Stomach (tissue), 4 donors: ENCODE results near the gene CYP3A7.

Source experiments
- CTCF ChIP-seq, 7 experiments: fragments of 450-650 bp in 4 of 7; fragments of 200-600 bp in 3 of 7; sonication (generic) in 3 of 7; IDR thresholded peaks; one replicate each; pipeline ENCODE4 v1.5.1; 2016 to 2019; ENCODE audit warnings: antibody characterized with exemption in 7 of 7, control low read depth in 2 of 7, mild to moderate bottlenecking in 1 of 7
- EP300 ChIP-seq: sonication (generic); formaldehyde crosslinking; IDR thresholded peaks from one replicate; pipeline ENCODE4 v1.6.1; 2017; ENCODE audit warnings: antibody characterized with exemption
- POLR2A ChIP-seq, 4 donors: fragments of 450-650 bp; IDR thresholded peaks; one replicate each; pipeline ENCODE4 v1.6.1; 2016; ENCODE audit warnings: antibody characterized with exemption in 4 of 4, control low read depth in 2 of 4, mild to moderate bottlenecking in 1 of 4, moderate library complexity in 1 of 4
- POLR2AphosphoS5 ChIP-seq, 3 donors: sonication (generic); formaldehyde crosslinking; IDR thresholded peaks; one replicate each; pipeline ENCODE4 v1.6.1; 2016; ENCODE audit warnings: antibody characterized with exemption in 3 of 3

DNA sequence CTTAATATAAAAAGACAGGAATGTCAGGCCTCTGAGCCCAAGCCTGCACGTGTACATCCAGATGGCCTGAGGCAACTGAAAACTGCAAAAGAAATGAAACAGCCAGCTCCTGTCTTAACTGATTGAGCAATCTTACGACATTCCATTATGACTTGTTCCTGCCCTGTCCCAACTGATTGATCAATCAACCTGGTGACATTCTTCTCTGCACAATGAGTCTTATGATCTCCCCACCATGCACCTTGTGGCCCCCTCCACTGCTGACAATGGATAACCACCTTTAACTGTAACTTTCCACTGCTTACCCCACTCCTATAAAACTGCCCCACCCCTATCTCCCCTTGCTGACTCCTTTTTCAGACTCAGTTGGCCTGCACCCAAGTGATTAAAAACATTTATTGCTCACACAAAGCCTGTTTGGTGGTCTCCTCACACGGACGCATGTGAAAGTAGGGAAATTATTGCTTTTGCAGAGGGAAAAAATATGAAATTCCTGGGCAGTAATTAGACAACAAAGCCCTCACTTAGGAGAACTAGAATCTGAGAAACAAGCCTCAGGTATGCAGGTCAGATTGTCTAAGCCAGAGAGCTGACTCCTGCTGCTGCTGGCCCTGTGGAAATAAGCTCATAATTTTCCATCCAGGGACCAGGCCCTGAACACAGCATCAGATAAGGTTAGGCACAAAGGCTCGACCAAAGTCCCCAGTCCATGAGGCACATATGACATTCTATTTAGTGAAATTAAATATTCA is 5.3 kb downstream of the CYP3A7 start:
- TF ChIP-seq POLR2AphosphoS5 (IDR thresholded peaks at IDR 0.05) = no peak
- no peak for TF ChIP-seq POLR2A (IDR thresholded peaks at IDR 0.05)
- TF ChIP-seq CTCF (IDR thresholded peaks at IDR 0.05) = no peak
- TF ChIP-seq EP300 = no peak
